Prostate gland (tissue), 2 donors: ENCODE measurements around the gene LPIN1. TPM values are rescaled to one million over a fixed set of nuclear protein-coding genes. Genes with fewer than 3 reads are reported as not detected.

ENCODE experiments used
- DNase-seq: peaks from one replicate; pipeline ENCODE4 v3.0.0-alpha.2; 2019; ENCODE audit warnings: low spot score
- H3K27ac ChIP-seq, 2 donors: fragments of 200-600 bp; sonication (generic); 2 replicates each; pipeline ENCODE4 v1.5.1; 2017 to 2019
- H3K27me3 ChIP-seq: fragments of 200-600 bp; sonication (generic); replicated peaks from 2 replicates; pipeline ENCODE4 v1.5.1; 2019; ENCODE audit not compliant: insufficient read depth
- H3K36me3 ChIP-seq, 2 donors: fragments of 200-600 bp; sonication (generic); 1 replicate in 1 of 2; 2 replicates in 1 of 2; pipeline versions ENCODE4 v1.5.1 to v1.8.1; 2017 to 2019
- H3K4me1 ChIP-seq: fragments of 200-600 bp; sonication (generic); replicated peaks from 2 replicates; pipeline ENCODE4 v1.5.1; 2019
- H3K4me3 ChIP-seq, 2 donors: fragments of 200-600 bp; sonication (generic); 2 replicates each; pipeline ENCODE4 v1.5.1; 2017 to 2019
- H3K9me3 ChIP-seq: fragments of 200-600 bp; sonication (generic); 2 replicates; pipeline ENCODE4 v1.5.1; 2017
- CTCF ChIP-seq, 4 experiments: fragments of 200-600 bp in 2 of 4; fragments of 450-650 bp in 2 of 4; sonication (generic) in 2 of 4; IDR thresholded peaks; 1 replicate in 3 of 4; 2 replicates in 1 of 4; pipeline ENCODE4 v1.5.1; 2016 to 2019; ENCODE audit warnings: antibody characterized with exemption in 4 of 4, mild to moderate bottlenecking in 2 of 4, moderate library complexity in 2 of 4
- POLR2A ChIP-seq: fragments of 450-650 bp; IDR thresholded peaks from one replicate; pipeline ENCODE4 v1.6.1; 2016; ENCODE audit warnings: antibody characterized with exemption, mild to moderate bottlenecking
- POLR2AphosphoS5 ChIP-seq: sonication (generic); formaldehyde crosslinking; IDR thresholded peaks from one replicate; pipeline ENCODE4 v1.6.1; 2017; ENCODE audit warnings: antibody characterized with exemption
- WGBS: methylation state at CpG from one replicate; pipeline ENCODE4 v1.1.5; 2018; 5-methylcytosine and 5-hydroxymethylcytosine counted together
- intact Hi-C: fragments of 100-400 bp; cut with DNase I; formaldehyde crosslinking; loops from one replicate; pipeline ENCODE4 v1.14.2; 2022
- total RNA-seq, 2 donors: library from RNA; depleted of rRNA; stranded (reverse); fragments of >200 nt; gene quantifications; one replicate each; pipeline ENCODE4 v1.1.0, GENCODE V29; 2016

The LPIN1 gene
- total RNA-seq, 2 donors from 2014 or later = 18.2 to 57.1 TPM

- DNase-seq = no peak
- intact Hi-C loops = loop anchor here (2.0 kb wide), 1 partner anchor 85 kb away; no protein-coding TSS in a partner anchor
- TF ChIP-seq POLR2A (no peak), POLR2AphosphoS5 (no peak), CTCF (IDR thresholded peaks at IDR 0.05) (no peak)
These were observed 31.5 kb downstream of the LPIN1 start for GRCh38 chr2:11777886-11778415.

GRCh38 chr2:11778416-11778815, 32.0 kb downstream of the LPIN1 start:
- no peaks in the 10 kb centered on the region for H3K36me3 ChIP-seq

More at GRCh38 chr2:11777886-11778415, 31.5 kb downstream of the LPIN1 start:
- Histone ChIP-seq H3K4me1 (no peaks in the 10 kb centered on the region), H3K36me3 (no peaks in the 10 kb centered on the region), H3K9me3 (no peaks in the 10 kb centered on the region), H3K4me3 (no peak overlapping the region), H3K27me3 (no peaks in the 10 kb centered on the region), H3K27ac (no peak overlapping the region)
- WGBS = 89% methylated on average over 13 of the region's 13 CpGs

GRCh38 chr2:11778923-11779757, 32.7 kb downstream of the LPIN1 start:
- peak; percentile 57 for DNase-seq
- no peaks in the 10 kb centered on the region for H3K36me3 ChIP-seq
- 29% methylated on average over 23 of the region's 23 CpGs for WGBS
- H3K9me3 ChIP-seq = no peaks in the 10 kb centered on the region
- intact Hi-C loops = loop anchor here (1.0 to 2.0 kb wide), 2 partner anchors 41 to 86 kb away; no protein-coding TSS in a partner anchor
- TF ChIP-seq POLR2A = no peak
- no peak for TF ChIP-seq POLR2AphosphoS5
- peak; percentile 94 to 96 (median 96) for TF ChIP-seq CTCF (IDR thresholded peaks at IDR 0.05)
- H3K27me3 ChIP-seq = no peaks in the 10 kb centered on the region
- no peaks in the 10 kb centered on the region for H3K4me1 ChIP-seq
- H3K4me3 ChIP-seq = no peak overlapping the region
- no peak overlapping the region for H3K27ac ChIP-seq

More at GRCh38 chr2:11778416-11778815, 32.0 kb downstream of the LPIN1 start:
- intact Hi-C loops = loop anchor here (2.0 kb wide), 1 partner anchor 86 kb away; no protein-coding TSS in a partner anchor
- Histone ChIP-seq H3K4me3 (no peak overlapping the region), H3K9me3 (no peaks in the 10 kb centered on the region), H3K4me1 (no peaks in the 10 kb centered on the region), H3K27ac (no peak overlapping the region), H3K27me3 (no peaks in the 10 kb centered on the region)
- WGBS = 91% methylated on average over 4 of the region's 4 CpGs
- TF ChIP-seq POLR2AphosphoS5 (no peak), POLR2A (no peak), CTCF (IDR thresholded peaks at IDR 0.05) (no peak)
- DNase-seq = no peak

GRCh38 chr2:11781602-11782001, 35.2 kb downstream of the LPIN1 start:
- intact Hi-C loops = loop anchor here (10.0 kb wide), 1 partner anchor 307 kb away; no protein-coding TSS in a partner anchor
- Histone ChIP-seq H3K4me1 (no peaks in the 10 kb centered on the region), H3K27ac (no peak overlapping the region), H3K4me3 (no peak overlapping the region), H3K36me3 (no peaks in the 10 kb centered on the region), H3K9me3 (no peaks in the 10 kb centered on the region), H3K27me3 (no peaks in the 10 kb centered on the region)
- 97% methylated on average over 3 of the region's 3 CpGs for WGBS
- DNase-seq = no peak
- TF ChIP-seq POLR2AphosphoS5 (no peak), POLR2A (no peak), CTCF (IDR thresholded peaks at IDR 0.05) (no peak)
